ENCODE measurements around the gene MAD1L1.

MAD1L1 gene

DNA sequence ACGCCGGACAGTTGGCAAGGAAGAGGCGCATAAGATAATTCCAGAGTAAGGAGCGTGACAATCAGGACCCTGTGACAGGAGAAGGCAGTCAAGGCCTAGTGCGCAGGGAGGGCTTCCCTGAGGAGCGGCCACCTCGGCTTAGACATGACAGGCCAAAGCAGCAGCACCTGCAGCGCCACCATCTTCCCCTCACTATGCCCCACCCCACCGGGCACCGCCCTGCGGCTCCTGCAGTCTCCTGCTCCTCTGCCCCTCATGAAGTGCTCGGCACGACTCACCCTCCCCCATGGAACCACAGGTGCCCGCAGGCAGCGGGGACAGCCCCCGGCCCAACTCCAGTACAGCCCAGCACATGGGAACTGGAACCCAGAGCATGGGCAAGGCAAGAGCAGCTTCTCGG lies 11.8 kb downstream of the MAD1L1 start:
- TF ChIP-seq, protein P1, sequence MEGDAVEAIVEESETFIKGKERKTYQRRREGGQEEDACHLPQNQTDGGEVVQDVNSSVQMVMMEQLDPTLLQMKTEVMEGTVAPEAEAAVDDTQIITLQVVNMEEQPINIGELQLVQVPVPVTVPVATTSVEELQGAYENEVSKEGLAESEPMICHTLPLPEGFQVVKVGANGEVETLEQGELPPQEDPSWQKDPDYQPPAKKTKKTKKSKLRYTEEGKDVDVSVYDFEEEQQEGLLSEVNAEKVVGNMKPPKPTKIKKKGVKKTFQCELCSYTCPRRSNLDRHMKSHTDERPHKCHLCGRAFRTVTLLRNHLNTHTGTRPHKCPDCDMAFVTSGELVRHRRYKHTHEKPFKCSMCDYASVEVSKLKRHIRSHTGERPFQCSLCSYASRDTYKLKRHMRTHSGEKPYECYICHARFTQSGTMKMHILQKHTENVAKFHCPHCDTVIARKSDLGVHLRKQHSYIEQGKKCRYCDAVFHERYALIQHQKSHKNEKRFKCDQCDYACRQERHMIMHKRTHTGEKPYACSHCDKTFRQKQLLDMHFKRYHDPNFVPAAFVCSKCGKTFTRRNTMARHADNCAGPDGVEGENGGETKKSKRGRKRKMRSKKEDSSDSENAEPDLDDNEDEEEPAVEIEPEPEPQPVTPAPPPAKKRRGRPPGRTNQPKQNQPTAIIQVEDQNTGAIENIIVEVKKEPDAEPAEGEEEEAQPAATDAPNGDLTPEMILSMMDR (conservative IDR thresholded peaks at IDR 0.05) = no peak
- no peak overlapping the region for H3K27ac ChIP-seq

DNA sequence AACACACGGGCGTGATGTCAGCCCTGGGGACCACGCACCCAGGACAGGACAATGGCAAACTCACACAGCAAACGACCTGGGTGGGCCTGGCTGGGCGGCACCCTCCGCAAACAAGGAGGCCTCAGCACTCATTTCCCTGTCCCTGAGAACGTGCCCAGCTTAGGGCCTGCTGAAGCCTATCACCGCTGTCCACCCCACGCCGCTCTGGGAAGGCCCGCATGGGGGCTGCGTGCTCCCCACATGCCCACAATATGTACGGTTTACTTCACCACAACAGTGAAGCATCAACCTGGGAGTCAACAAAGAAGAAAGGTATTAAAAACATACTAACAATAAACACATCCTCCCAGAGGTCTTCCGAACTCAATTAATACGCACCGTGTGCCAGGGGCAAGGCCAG lies 12.2 kb downstream of the MAD1L1 start:
- TF ChIP-seq, protein P1 (conservative IDR thresholded peaks at IDR 0.05) = no peak
- H3K27ac ChIP-seq = no peak overlapping the region

DNA sequence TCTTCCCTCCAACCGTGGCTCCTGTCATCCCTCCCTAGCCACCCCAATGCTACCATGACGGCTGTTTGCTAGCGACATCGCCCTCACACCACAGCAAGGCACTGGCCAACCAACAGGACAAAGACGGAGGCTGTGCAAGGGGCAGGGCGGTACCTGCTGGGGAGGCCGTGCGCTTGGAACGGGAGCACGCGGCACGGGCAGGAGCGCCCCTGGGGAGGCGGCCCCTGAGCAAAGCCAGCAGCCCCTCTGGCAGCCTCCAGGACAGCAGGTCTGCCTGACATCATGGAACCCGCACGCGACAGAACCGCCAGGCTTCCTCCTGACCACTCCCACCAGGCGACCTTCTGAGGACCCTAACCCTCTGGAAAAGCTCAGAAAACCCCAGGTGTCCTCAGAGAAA lies 12.7 kb downstream of the MAD1L1 start:
- TF ChIP-seq, protein P1 (conservative IDR thresholded peaks at IDR 0.05) = no peak
- no peak overlapping the region for H3K27ac ChIP-seq

DNA sequence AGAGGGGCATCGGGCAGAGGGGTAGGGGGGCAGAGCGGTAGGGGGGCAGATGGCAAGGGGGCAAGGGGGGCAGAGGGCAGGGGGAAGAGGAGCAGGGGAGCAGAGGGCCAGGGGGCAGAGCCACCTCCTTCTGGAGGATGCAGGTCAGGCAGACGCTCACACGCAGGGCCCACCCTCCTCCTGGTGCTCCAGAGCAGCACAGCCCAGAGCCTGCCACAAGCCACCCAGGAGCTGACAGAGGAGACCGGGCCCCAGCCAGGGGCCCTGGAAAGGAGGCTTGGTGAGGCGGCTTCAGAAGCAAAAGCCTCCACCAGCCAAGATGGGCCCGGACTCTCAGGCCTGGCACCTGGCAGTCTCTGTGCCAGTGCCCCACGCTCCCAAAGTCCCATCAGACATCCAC lies 13.1 kb downstream of the MAD1L1 start:
- TF ChIP-seq, protein P1 (conservative IDR thresholded peaks at IDR 0.05) = no peak

DNA sequence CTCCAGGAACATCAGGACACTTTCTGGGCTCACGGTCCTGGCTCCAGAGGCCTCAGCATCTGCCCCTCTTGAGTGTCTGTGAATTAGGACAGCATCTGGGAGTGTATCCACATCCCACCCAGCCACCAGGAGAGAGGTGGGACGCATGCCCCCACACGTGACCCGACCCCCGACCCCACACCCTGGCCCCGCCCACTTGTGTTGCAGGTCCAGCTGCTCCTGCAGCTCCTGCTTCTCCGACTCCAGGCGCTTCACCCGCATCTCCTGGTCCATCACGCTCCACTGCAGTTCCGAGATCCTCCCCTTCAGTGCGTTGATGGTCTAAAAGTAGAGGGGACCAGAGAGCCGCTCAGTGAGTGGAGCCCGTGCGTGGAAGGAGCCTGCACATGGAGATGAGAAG lies 13.6 kb downstream of the MAD1L1 start:
- TF ChIP-seq, protein P1 (conservative IDR thresholded peaks at IDR 0.05) = no peak
- H3K27ac ChIP-seq = no peak overlapping the region

More for the DNA sequence above, 13.1 kb downstream of the MAD1L1 start:
- no peak overlapping the region for H3K27ac ChIP-seq

DNA sequence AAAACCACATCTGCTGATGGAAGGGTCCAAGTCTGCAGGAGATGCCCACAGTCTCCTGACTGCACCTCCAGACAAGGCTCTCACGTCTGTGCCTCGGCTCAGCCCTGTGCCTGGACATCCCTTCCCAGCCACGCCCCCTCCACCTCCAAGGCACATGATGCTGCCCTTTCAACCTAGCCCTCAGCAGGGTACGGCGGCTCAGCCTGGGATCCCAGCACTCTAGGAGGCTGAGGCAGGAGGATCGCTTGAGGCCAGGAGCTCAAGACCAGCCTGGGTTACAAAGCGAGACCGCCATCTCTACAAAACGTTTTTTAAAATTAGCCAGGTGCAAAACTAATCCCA lies 14.3 kb downstream of the MAD1L1 start:
- no peak overlapping the region for H3K27ac ChIP-seq
- TF ChIP-seq, protein P1 (conservative IDR thresholded peaks at IDR 0.05) = no peak

DNA sequence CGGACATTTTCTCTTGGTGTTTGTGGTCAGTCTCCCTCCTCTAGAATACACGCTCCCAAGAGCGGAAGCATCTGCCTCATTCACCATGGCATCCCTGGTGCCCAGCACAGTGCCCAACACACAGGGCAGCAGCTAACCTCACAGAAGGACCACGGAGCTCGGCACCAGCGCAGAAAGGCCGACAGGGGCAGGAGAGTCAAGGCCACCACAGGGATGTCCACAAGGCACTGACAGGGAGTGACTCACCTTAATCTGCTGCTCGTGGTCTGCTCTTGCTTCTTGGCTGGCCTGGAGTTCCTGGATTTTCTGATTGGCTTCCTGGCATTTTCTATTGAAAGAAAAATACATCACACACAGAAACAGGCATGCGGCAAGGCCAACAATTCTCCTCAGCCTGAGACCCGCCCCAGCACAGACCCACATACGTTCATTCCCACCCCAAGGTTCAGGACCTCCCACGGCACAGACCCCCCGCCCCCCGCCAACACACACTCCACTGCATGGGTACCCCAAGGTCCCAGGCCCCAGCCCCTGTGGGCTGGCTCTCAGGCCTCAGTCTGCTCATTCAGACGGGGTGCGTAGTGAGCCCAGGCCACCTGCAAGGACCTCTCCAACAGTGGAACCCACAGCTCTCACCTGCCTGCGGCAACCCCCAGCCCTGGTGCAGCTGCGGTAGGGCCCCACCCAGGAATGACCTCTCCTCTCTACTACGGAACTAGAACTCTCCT lies 14.9 kb downstream of the MAD1L1 start:
- H3K27ac ChIP-seq = no peak overlapping the region
- TF ChIP-seq, protein P1 (conservative IDR thresholded peaks at IDR 0.05) = no peak
